Tibial nerve (tissue), 4 donors: ENCODE results near the gene SMAD3. TPM values are rescaled to one million over a fixed set of nuclear protein-coding genes. Genes with fewer than 3 reads are reported as not detected.

Experiments
- DNase-seq, 2 donors: peaks; one replicate each; pipeline ENCODE4 v3.0.0-alpha.2; 2019; ENCODE audit warnings: low spot score in 2 of 2
- H3K27ac ChIP-seq, 4 donors: fragments of 200-600 bp; sonication (generic) in 3 of 4; one replicate each; pipeline ENCODE4 v1.5.1; 2017 to 2019; ENCODE audit warnings: mild to moderate bottlenecking in 1 of 4
- H3K27me3 ChIP-seq, 2 donors: fragments of 200-600 bp; sonication (generic) in 1 of 2; one replicate each; pipeline versions ENCODE4 v1.5.1 to v1.6.0; 2017 to 2019
- H3K36me3 ChIP-seq, 3 donors: fragments of 200-600 bp; sonication (generic); one replicate each; pipeline ENCODE4 v1.5.1; 2018 to 2019
- H3K4me1 ChIP-seq, 4 donors: fragments of 200-600 bp; sonication (generic) in 3 of 4; one replicate each; pipeline ENCODE4 v1.5.1; 2017 to 2019
- H3K4me3 ChIP-seq, 4 donors: fragments of 200-600 bp; sonication (generic) in 3 of 4; one replicate each; pipeline ENCODE4 v1.5.1; 2017 to 2019; ENCODE audit warnings: mild to moderate bottlenecking in 1 of 4, moderate library complexity in 1 of 4
- H3K9me3 ChIP-seq, 4 donors: fragments of 200-600 bp; sonication (generic) in 3 of 4; one replicate each; pipeline ENCODE4 v1.5.1; 2017 to 2019
- CTCF ChIP-seq, 5 experiments: fragments of 200-600 bp in 3 of 5; fragments of 450-650 bp in 2 of 5; sonication (generic) in 3 of 5; IDR thresholded peaks; one replicate each; pipeline ENCODE4 v1.5.1; 2016 to 2019; ENCODE audit warnings: antibody characterized with exemption in 5 of 5, mild to moderate bottlenecking in 3 of 5, moderate library complexity in 2 of 5
- EP300 ChIP-seq, 2 donors: sonication (generic); formaldehyde crosslinking; IDR thresholded peaks; one replicate each; pipeline ENCODE4 v1.6.1; 2017; ENCODE audit warnings: antibody characterized with exemption in 2 of 2, mild to moderate bottlenecking in 1 of 2
- POLR2A ChIP-seq, 2 donors: fragments of 450-650 bp; IDR thresholded peaks; one replicate each; pipeline ENCODE4 v1.6.1; 2017; ENCODE audit warnings: antibody characterized with exemption in 2 of 2, mild to moderate bottlenecking in 2 of 2, moderate library complexity in 2 of 2
- WGBS, 2 donors: methylation state at CpG; one replicate each; pipeline ENCODE4 v1.1.5; 2018; 5-methylcytosine and 5-hydroxymethylcytosine counted together
- total RNA-seq, 4 donors: library from RNA; depleted of rRNA; stranded (reverse); fragments of >200 nt; gene quantifications; one replicate each; pipeline ENCODE4 v1.1.0, GENCODE V29; 2016

The SMAD3 gene
- total RNA-seq, 4 donors from 2014 or later, result 36.3 to 68.6 (median 44.1) TPM

GRCh38 chr15:67126551-67127330 lies 61.3 kb downstream of the SMAD3 start:
- Histone ChIP-seq H3K4me1 (peaks cover 0 to 74% (median 26%) of the 10 kb centered on the region in 4 donors), H3K27me3 (no peaks in the 10 kb centered on the region), H3K4me3 (no peak overlapping the region), H3K36me3 (no peaks in the 10 kb centered on the region), H3K27ac (peak overlapping the region in 3 of 4 donors; percentile 59 to 89 (median 88)), H3K9me3 (no peaks in the 10 kb centered on the region)
- no peak for DNase-seq
- WGBS, 2 donors, result 79 to 88% methylated on average over 16 of the region's 16 CpGs
- no peak for TF ChIP-seq EP300 (IDR thresholded peaks at IDR 0.05)
- no peak for TF ChIP-seq POLR2A (IDR thresholded peaks at IDR 0.05)
- TF ChIP-seq CTCF (IDR thresholded peaks at IDR 0.05), result no peak

- no peaks in the 10 kb centered on the region for H3K36me3 ChIP-seq
- peak overlapping the region in 2 of 4 donors; percentile 88 to 89 for H3K27ac ChIP-seq
- TF ChIP-seq POLR2A (IDR thresholded peaks at IDR 0.05) (no peak), EP300 (IDR thresholded peaks at IDR 0.05) (no peak), CTCF (IDR thresholded peaks at IDR 0.05) (no peak)
- H3K27me3 ChIP-seq, result no peaks in the 10 kb centered on the region
- H3K9me3 ChIP-seq, result no peaks in the 10 kb centered on the region
- no peak for DNase-seq
- WGBS, 2 donors, result 88 to 93% methylated on average over 5 of the region's 5 CpGs
- H3K4me3 ChIP-seq, result no peak overlapping the region
- peaks cover 0 to 74% (median 26%) of the 10 kb centered on the region in 4 donors for H3K4me1 ChIP-seq
These were observed 61.9 kb downstream of the SMAD3 start for GRCh38 chr15:67127331-67127664.

GRCh38 chr15:67127965-67128364 lies 62.6 kb downstream of the SMAD3 start:
- TF ChIP-seq EP300 (IDR thresholded peaks at IDR 0.05), result no peak
- no peak for DNase-seq
- Histone ChIP-seq H3K27ac (peak overlapping the region in 1 of 4 donors; percentile 88), H3K36me3 (no peaks in the 10 kb centered on the region), H3K27me3 (no peaks in the 10 kb centered on the region), H3K9me3 (no peaks in the 10 kb centered on the region), H3K4me1 (peaks cover 0 to 79% (median 29%) of the 10 kb centered on the region in 4 donors), H3K4me3 (no peak overlapping the region)
- 56 to 62% methylated on average over 4 of the region's 4 CpGs for WGBS, 2 donors

- no peaks in the 10 kb centered on the region for H3K27me3 ChIP-seq
- no peak for DNase-seq
- WGBS, 2 donors, result 90 to 97% methylated on average over 11 to 12 of the region's 12 CpGs
These were observed 64.8 kb downstream of the SMAD3 start for GRCh38 chr15:67130166-67130565.

More at GRCh38 chr15:67130166-67130565, 64.8 kb downstream of the SMAD3 start:
- Histone ChIP-seq H3K4me3 (no peak overlapping the region), H3K4me1 (peaks cover 0 to 85% (median 43%) of the 10 kb centered on the region in 4 donors), H3K36me3 (no peaks in the 10 kb centered on the region), H3K27ac (no peak overlapping the region), H3K9me3 (no peaks in the 10 kb centered on the region)
- no peak for TF ChIP-seq CTCF (IDR thresholded peaks at IDR 0.05)
- no peak for TF ChIP-seq EP300 (IDR thresholded peaks at IDR 0.05)
- no peak for TF ChIP-seq POLR2A (IDR thresholded peaks at IDR 0.05)
